Lower leg skin (tissue), 3 donors: ENCODE data around the gene IPCEF1.

Source experiments
- CTCF ChIP-seq, 3 donors: fragments of 450-650 bp; IDR thresholded peaks; one replicate each; pipeline ENCODE4 v1.5.1; 2016; ENCODE audit warnings: antibody characterized with exemption in 3 of 3, mild to moderate bottlenecking in 3 of 3, moderate library complexity in 2 of 3
- POLR2A ChIP-seq, 2 donors: fragments of 450-650 bp; IDR thresholded peaks; one replicate each; pipeline ENCODE4 v1.6.1; 2016 to 2017; ENCODE audit warnings: antibody characterized with exemption in 2 of 2, mild to moderate bottlenecking in 1 of 2, moderate library complexity in 1 of 2

- TF ChIP-seq POLR2A (IDR thresholded peaks at IDR 0.05) (no peak), CTCF (IDR thresholded peaks at IDR 0.05) (no peak)
These were observed 88.1 kb downstream of the IPCEF1 start for GRCh38 chr6:154268486-154268885.
